GM12878 (cell line): Measurements from ENCODE around the gene BSND. TPM values are rescaled to one million over a fixed set of nuclear protein-coding genes. Genes with fewer than 3 reads are reported as not detected.

Experiments used
- ATAC-seq: fragments of 200-7000 bp; cut with Tn5 transposase; 3 replicates; pipeline ENCODE4 v1.9.1; 2020; ENCODE audit warnings: mild to moderate bottlenecking, moderate library complexity
- BruUV-seq: library from RNA; stranded (reverse); fragments of 400-500 nt; replicated peaks from 2 replicates; lab custom pipeline; 2021; lab: Mats Ljungman, UMichigan
- CTCF ChIA-PET: fragments of 300-600 bp; sonication (Branson Sonifier 250); formaldehyde crosslinking; extraction: SDS; loops from one replicate; lab custom pipeline; 2021; ENCODE audit warnings: inconsistent platforms; lab: Yijun Ruan, JAX
- POLR2A ChIA-PET: fragments of 350-600 bp; formaldehyde crosslinking; extraction: SDS; loops from one replicate; lab custom pipeline; 2021; ENCODE audit warnings: inconsistent platforms; lab: Charles Lee
- RAD21 ChIA-PET: fragments of 300-600 bp; sonication (Branson Sonifier 250); formaldehyde crosslinking; loops from one replicate; lab custom pipeline; 2023; ENCODE audit warnings: antibody characterized with exemption; ENCODE audit not compliant: unreplicated experiment; lab: Charles Lee
- SMC1A ChIA-PET: fragments of 300-600 bp; sonication (Branson Sonifier 250); formaldehyde crosslinking; loops from one replicate; lab custom pipeline; 2023; ENCODE audit not compliant: unreplicated experiment, uncharacterized antibody; lab: Charles Lee
- DNase-seq: peaks from one replicate; pipeline ENCODE4 v3.0.0-alpha.2; 2011; ENCODE audit warnings: low read depth, low spot score
- FAIRE-seq: peaks from 3 replicates; lab custom pipeline; 2011; peaks lifted over from hg19 to GRCh38; lab: Jason Lieb, UNC
- H2AFZ ChIP-seq: 2 replicates; pipeline ENCODE4 v1.6.0; 2011; ENCODE audit warnings: low read depth, low read length, control low read depth; ENCODE audit not compliant: control insufficient read depth
- H3K27ac ChIP-seq: 2 replicates; pipeline ENCODE4 v1.5.1; 2011; ENCODE audit warnings: control low read depth; ENCODE audit not compliant: control insufficient read depth, insufficient read depth
- H3K27me3 ChIP-seq, 2 experiments: replicated peaks in 1 of 2; 2 replicates each; pipeline versions ENCODE4 v1.6.0 to v1.6.1; 2011; ENCODE audit warnings: low read length in 1 of 2; ENCODE audit not compliant: control insufficient read depth in 2 of 2, insufficient read depth in 2 of 2
- H3K36me3 ChIP-seq, 2 experiments: 2 replicates each; pipeline ENCODE4 v1.5.1; 2011; ENCODE audit warnings: low read length in 1 of 2; ENCODE audit not compliant: control insufficient read depth in 2 of 2, insufficient read depth in 2 of 2
- H3K4me1 ChIP-seq: 2 replicates; pipeline ENCODE4 v1.6.1; 2011; ENCODE audit warnings: mild to moderate bottlenecking, low read length, moderate library complexity, mixed read lengths; ENCODE audit not compliant: control insufficient read depth, insufficient read depth
- H3K4me2 ChIP-seq: 2 replicates; pipeline ENCODE4 v1.6.0; 2011; ENCODE audit warnings: control low read depth; ENCODE audit not compliant: control insufficient read depth, insufficient read depth
- H3K4me3 ChIP-seq: fragments of 200-600 bp; sonication (generic); 2 replicates; pipeline ENCODE4 v1.5.1; 2016
- H3K79me2 ChIP-seq: 2 replicates; pipeline ENCODE4 v1.6.0; 2011; ENCODE audit warnings: low read length; ENCODE audit not compliant: control insufficient read depth, insufficient read depth
- H3K9ac ChIP-seq: 2 replicates; pipeline ENCODE4 v1.8.0; 2011; ENCODE audit warnings: low read length, control low read depth, mixed read lengths; ENCODE audit not compliant: control insufficient read depth, insufficient read depth
- H3K9me3 ChIP-seq: replicated peaks from 3 replicates; pipeline ENCODE4 v1.5.1; 2011; ENCODE audit warnings: mild to moderate bottlenecking, low read length; ENCODE audit not compliant: control insufficient read depth, insufficient read depth
- H4K20me1 ChIP-seq: 2 replicates; pipeline ENCODE4 v1.6.0; 2011; ENCODE audit not compliant: control insufficient read depth, insufficient read depth
- BRCA1 ChIP-seq: IDR thresholded peaks from 2 replicates; pipeline ENCODE4 v1.6.1; 2011; ENCODE audit warnings: low read depth, low read length, improper control_type of control experiment
- CBFB ChIP-seq: IDR thresholded peaks from 2 replicates; pipeline ENCODE4 v1.6.1; 2016; ENCODE audit warnings: antibody characterized with exemption, low read depth
- IRF5 ChIP-seq: fragments of 450-650 bp; IDR thresholded peaks from 2 replicates; pipeline ENCODE4 v1.6.1; 2017; ENCODE audit warnings: borderline replicate concordance
- MTA3 ChIP-seq: IDR thresholded peaks from 2 replicates; pipeline ENCODE4 v1.6.1; 2012; ENCODE audit warnings: low read length, inconsistent platforms, borderline replicate concordance
- PBX3 ChIP-seq: IDR thresholded peaks from 2 replicates; pipeline ENCODE4 v1.6.1; 2011; ENCODE audit warnings: mild to moderate bottlenecking, low read depth, low read length, moderate library complexity; ENCODE audit not compliant: insufficient replicate concordance
- PKNOX1 ChIP-seq: fragments of 450-650 bp; IDR thresholded peaks from 2 replicates; pipeline ENCODE4 v1.6.1; 2016; ENCODE audit warnings: mild to moderate bottlenecking
- SIN3A ChIP-seq: IDR thresholded peaks from 2 replicates; pipeline ENCODE4 v1.6.1; 2012; ENCODE audit warnings: low read depth, low read length, improper control_type of control experiment
- SMAD1 ChIP-seq: fragments of 450-650 bp; IDR thresholded peaks from 2 replicates; pipeline ENCODE4 v1.6.1; 2018; ENCODE audit warnings: mild to moderate bottlenecking, low read depth; ENCODE audit not compliant: partially characterized antibody
- TCF3 ChIP-seq: IDR thresholded peaks from 2 replicates; pipeline ENCODE4 v1.6.1; 2012; ENCODE audit warnings: low read depth, mild to moderate bottlenecking, low read length, borderline replicate concordance; ENCODE audit not compliant: insufficient read depth
- WRNIP1 ChIP-seq: IDR thresholded peaks from 2 replicates; pipeline ENCODE4 v1.6.1; 2011; ENCODE audit warnings: low read depth, low read length, improper control_type of control experiment, borderline replicate concordance
- WGBS: methylation state at CpG from one replicate; pipeline ENCODE4 v1.1.6; 2016; ENCODE audit warnings: low lambda C conversion rate; ENCODE audit not compliant: insufficient replicate concordance, insufficient coverage; ENCODE audit errors: missing lambda C conversion rate; 5-methylcytosine and 5-hydroxymethylcytosine counted together
- in situ Hi-C: fragments of 300-500 bp; cut with MboI; formaldehyde crosslinking; loops from 9 replicates; pipeline ENCODE4 v1.14.3; 2018; ENCODE audit warnings: mixed read lengths
- intact Hi-C: fragments of 100-400 bp; cut with micrococcal nuclease; formaldehyde crosslinking; loops from one replicate; pipeline ENCODE4 v1.14.2; 2022; ENCODE audit not compliant: unreplicated experiment
- polyA plus RNA-seq, 11 experiments: library from polyadenylated mRNA; depleted of rRNA in 4 of 11; unstranded in 6 of 11; stranded (reverse) in 5 of 11; fragments of >200 nt; fragmentation: Nextera tagmentation in 4 of 11; fragmentation: Illumina TruSeq in 1 of 11; extraction: Ambion mirVana in 4 of 11; extraction: Trizol in 1 of 11; gene quantifications; 1 replicate in 1 of 11; 2 replicates in 10 of 11; pipeline versions ENCODE4 v1.2.1 to v1.2.3, GENCODE V29; 2011 to 2016; ENCODE audit warnings: inconsistent platforms in 2 of 11, missing spikeins in 2 of 11, low read depth in 1 of 11
- total RNA-seq, 4 experiments: library from RNA; depleted of rRNA in 3 of 4; stranded (reverse); fragments of >200 nt in 3 of 4; fragmentation: Illumina TruSeq in 1 of 4; extraction: Trizol in 1 of 4; gene quantifications; 2 replicates each; pipeline versions ENCODE4 v1.2.1 to v1.2.3, GENCODE V29; 2013 to 2021

The BSND gene
- total and polyA plus RNA-seq, 10 of the 15 experiments (the other 5 are each of a cell fraction or from before 2014, with no cell fraction given) = not detected

- POLR2A ChIA-PET = no interaction called here
- no TSS peak for BruUV-seq
- WGBS = 30% methylated on average over 5 of the region's 5 CpGs
- no peak overlapping the region for H3K4me3 ChIP-seq
- no peak for FAIRE-seq
- no peak for ATAC-seq
- H4K20me1 ChIP-seq = no peaks in the 10 kb centered on the region
- H2AFZ ChIP-seq = no peak overlapping the region
- H3K36me3 ChIP-seq = no peaks in the 10 kb centered on the region
- CTCF ChIA-PET = no interaction called here
- H3K27me3 ChIP-seq = peaks cover 3 to 5% of the 10 kb centered on the region in 2 experiments; a peak in 3 of 4 replicates
- no peak overlapping the region for H3K27ac ChIP-seq
- intact Hi-C loops = no loop called here
- RAD21 ChIA-PET = interaction anchor here (1.5 kb wide), 1 partner anchor 223 kb away, joined by 3 read pairs; no protein-coding TSS in a partner anchor
- SMC1A ChIA-PET = no interaction called here
- in situ Hi-C loops = no loop called here
- no peak for TF ChIP-seq PKNOX1
- no peak for TF ChIP-seq SIN3A
- TF ChIP-seq IRF5 = no peak
- no peak for TF ChIP-seq SMAD1
- no peak for TF ChIP-seq TCF3
- no peak for TF ChIP-seq WRNIP1
- TF ChIP-seq CBFB = no peak
- TF ChIP-seq PBX3 = no peak
- no peak for TF ChIP-seq MTA3
- TF ChIP-seq BRCA1 = no peak
- no peak for DNase-seq
- no peaks in the 10 kb centered on the region for H3K4me1 ChIP-seq
- H3K9me3 ChIP-seq = no peaks in the 10 kb centered on the region
- no peak overlapping the region for H3K4me2 ChIP-seq
- H3K9ac ChIP-seq = no peak overlapping the region
- no peaks in the 10 kb centered on the region for H3K79me2 ChIP-seq
These were observed 55.7 kb downstream of the BSND start for GRCh38 chr1:55054396-55054795.
